Measurements from ENCODE around the gene BICDL2. TPM values are rescaled to one million over a fixed set of nuclear protein-coding genes. Genes with fewer than 3 reads are reported as not detected.

Gene BICDL2
- total RNA-seq, 1 donor from 2014 or later = not detected

DNA sequence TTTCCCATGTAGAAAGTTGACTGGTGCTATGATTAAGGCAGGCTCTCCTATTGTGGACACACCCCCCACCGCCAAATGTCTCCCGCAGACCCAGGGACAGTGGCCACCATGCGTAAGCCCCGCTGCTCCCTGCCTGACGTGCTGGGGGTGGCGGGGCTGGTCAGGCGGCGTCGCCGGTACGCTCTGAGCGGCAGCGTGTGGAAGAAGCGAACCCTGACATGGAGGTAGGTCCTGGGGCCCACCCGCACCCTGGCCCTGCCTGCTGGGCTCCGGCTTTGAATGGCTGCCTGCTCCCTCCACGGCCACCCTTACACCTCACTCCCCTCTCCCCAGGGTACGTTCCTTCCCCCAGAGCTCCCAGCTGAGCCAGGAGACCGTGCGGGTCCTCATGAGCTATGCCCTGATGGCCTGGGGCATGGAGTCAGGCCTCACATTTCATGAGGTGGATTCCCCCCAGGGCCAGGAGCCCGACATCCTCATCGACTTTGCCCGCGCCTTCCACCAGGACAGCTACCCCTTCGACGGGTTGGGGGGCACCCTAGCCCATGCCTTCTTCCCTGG is 13.3 kb upstream of the BICDL2 start:
- Histone ChIP-seq H3K27ac (no peak overlapping the region), H3K36me3 (no peaks in the 10 kb centered on the region), H3K4me3 (no peak overlapping the region), H3K4me1 (peaks cover 16 to 17% of the 10 kb centered on the region in 2 donors), H3K9me3 (no peaks in the 10 kb centered on the region), H3K27me3 (peaks cover 31% of the 10 kb centered on the region)
- intact Hi-C loops (cut with DNase I) = no loop called here
- DNase-seq (ENCODE audit: low spot score in 2 of 2) = no peak
- TF ChIP-seq, protein P1, sequence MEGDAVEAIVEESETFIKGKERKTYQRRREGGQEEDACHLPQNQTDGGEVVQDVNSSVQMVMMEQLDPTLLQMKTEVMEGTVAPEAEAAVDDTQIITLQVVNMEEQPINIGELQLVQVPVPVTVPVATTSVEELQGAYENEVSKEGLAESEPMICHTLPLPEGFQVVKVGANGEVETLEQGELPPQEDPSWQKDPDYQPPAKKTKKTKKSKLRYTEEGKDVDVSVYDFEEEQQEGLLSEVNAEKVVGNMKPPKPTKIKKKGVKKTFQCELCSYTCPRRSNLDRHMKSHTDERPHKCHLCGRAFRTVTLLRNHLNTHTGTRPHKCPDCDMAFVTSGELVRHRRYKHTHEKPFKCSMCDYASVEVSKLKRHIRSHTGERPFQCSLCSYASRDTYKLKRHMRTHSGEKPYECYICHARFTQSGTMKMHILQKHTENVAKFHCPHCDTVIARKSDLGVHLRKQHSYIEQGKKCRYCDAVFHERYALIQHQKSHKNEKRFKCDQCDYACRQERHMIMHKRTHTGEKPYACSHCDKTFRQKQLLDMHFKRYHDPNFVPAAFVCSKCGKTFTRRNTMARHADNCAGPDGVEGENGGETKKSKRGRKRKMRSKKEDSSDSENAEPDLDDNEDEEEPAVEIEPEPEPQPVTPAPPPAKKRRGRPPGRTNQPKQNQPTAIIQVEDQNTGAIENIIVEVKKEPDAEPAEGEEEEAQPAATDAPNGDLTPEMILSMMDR (IDR thresholded peaks at IDR 0.05) = no peak

DNA sequence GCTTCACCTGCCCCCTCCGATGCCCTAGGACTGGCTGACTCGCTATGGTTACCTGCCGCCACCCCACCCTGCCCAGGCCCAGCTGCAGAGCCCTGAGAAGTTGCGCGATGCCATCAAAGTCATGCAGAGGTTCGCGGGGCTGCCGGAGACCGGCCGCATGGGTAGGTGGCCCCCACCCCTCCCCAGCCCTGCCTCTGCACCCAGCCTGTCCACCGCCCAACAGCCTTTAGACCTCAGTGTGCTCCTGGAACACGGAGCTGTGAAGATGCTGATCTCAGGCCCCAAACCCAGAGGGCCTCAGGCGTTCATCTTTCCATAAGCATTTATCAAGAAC is 10.6 kb upstream of the BICDL2 start:
- Histone ChIP-seq H3K27ac (no peak overlapping the region), H3K4me1 (peaks cover 16 to 17% of the 10 kb centered on the region in 2 donors), H3K36me3 (no peaks in the 10 kb centered on the region), H3K4me3 (no peak overlapping the region), H3K27me3 (peaks cover 38% of the 10 kb centered on the region), H3K9me3 (no peaks in the 10 kb centered on the region)
- intact Hi-C loops (cut with DNase I) = no loop called here
- TF ChIP-seq, protein P1 (IDR thresholded peaks at IDR 0.05) = no peak
- no peak for DNase-seq (ENCODE audit: low spot score in 2 of 2)

DNA sequence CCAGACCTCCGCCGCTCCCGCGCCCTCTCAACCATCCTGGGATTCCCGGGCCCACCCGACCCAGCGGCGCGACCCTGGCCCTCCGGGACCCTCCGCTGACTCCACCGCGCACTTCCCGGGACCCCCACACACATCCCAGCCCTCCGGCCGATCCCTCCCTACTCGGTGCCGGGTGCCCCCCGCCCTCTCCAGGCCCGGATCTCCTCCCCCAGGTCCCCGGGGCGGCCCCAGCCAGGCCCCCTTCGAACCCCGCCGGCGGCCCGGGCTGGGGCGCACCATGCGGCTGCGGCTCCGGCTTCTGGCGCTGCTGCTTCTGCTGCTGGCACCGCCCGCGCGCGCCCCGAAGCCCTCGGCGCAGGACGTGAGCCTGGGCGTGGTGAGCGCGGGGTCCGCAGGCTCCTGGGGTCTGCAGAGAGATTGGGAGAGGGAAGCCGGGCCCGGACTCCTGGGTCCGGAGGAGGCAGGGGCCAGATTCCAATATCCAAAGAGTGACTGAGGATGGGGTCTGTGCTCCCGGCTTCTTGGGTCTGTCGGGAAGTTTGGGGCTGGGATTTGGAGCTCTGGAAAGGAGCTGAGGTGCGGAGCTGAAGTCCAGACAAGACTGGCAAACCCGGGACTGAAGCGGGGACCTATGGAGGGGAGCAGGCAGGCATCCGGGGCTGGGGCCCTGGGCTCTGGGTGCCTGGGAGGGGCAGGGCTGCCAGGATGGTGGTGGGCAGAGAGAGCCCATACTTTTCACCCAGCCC is 10.1 kb upstream of the BICDL2 start:
- Histone ChIP-seq H3K4me1 (peaks cover 16 to 17% of the 10 kb centered on the region in 2 donors), H3K9me3 (no peaks in the 10 kb centered on the region), H3K36me3 (no peaks in the 10 kb centered on the region), H3K27ac (no peak overlapping the region), H3K4me3 (peak overlapping the region; percentile 47 to 68), H3K27me3 (peaks cover 38% of the 10 kb centered on the region)
- DNase-seq (ENCODE audit: low spot score in 2 of 2) = no peak
- TF ChIP-seq, protein P1 (IDR thresholded peaks at IDR 0.05) = no peak
- intact Hi-C loops (cut with DNase I) = no loop called here

DNA sequence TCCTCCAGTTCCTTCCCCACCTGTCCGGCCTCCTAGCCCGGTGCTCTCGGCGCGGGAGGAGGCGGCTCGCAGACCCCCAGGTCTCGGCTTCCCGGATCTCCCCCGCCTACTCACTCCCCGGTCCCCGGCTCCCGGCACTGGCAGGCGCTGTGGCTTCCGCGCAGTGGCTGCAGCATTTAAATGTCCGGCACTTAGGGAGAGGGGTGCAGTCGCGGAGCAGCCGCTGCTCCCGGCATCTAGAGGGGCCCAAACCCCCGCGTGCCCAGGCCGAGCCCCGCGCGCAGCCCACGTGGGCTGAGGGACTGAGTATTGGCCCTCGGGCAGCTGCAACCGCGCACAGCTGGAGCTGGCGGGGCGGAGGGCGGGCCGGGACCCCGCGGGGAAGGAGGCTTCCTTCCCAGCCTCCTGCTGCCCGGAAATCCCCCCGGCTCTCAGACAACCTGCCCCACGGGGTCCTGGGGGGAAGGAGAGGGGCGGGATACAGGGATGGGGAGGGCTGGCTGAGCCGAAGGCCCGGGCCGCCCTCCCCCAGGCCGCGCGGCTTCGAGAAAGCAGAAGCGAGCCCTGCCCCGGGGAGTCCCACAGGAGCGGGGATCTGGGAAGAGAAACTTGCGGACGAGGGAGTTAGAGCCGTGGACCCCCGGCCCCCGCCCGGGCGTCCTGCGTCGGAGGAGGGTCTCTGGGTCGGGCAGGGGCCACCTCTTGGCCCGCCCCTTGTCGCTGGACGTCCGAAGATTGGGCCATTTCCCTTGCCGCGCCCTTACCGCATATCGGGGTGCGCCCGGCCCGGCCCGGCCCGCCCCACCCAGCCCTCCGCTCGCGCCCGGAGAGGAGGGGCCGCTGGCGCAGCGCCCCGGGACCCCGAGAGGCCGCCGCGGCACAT is 9.3 kb upstream of the BICDL2 start, which contains the start of gene MMP25:
Gene MMP25 (plus strand): TSS at position 804 of the 883 bp plus-strand sequence. CDS start 357 bp downstream, outside the sequence.
- Histone ChIP-seq H3K4me1 (peaks cover 16 to 17% of the 10 kb centered on the region in 2 donors), H3K27me3 (peaks cover 38% of the 10 kb centered on the region), H3K36me3 (no peaks in the 10 kb centered on the region), H3K9me3 (no peaks in the 10 kb centered on the region), H3K27ac (no peak within 1 kb of the TSS), H3K4me3 (peak within 1 kb of the TSS; percentile 47 to 68)
- TF ChIP-seq, protein P1 (IDR thresholded peaks at IDR 0.05) = no peak
- no peak for DNase-seq (ENCODE audit: low spot score in 2 of 2)
- intact Hi-C loops (cut with DNase I) = no loop called here

DNA sequence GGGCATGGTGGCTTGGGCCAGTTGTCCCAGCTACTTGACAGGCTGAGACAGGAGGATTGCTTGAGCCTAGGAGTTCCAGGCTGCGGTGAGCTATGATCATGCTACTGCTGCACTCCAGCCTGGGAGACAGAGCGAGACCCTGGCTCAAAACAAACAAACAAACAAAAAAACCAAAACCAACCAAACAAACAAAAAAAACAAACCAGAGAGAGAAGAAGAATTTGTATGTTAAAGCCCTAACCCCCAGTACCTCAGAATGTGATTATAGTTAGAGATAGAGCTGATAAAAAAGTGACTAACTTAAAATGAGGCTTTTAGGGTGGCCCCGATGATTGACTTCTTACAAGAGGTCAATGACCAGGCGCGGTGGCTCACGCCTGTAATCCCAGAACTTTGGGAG is 8.0 kb upstream of the BICDL2 start:
- TF ChIP-seq, protein P1 (IDR thresholded peaks at IDR 0.05) = no peak
- Histone ChIP-seq H3K27ac (no peak overlapping the region), H3K27me3 (peaks cover 38% of the 10 kb centered on the region), H3K36me3 (no peaks in the 10 kb centered on the region), H3K4me1 (peaks cover 16 to 17% of the 10 kb centered on the region in 2 donors), H3K4me3 (no peak overlapping the region), H3K9me3 (no peaks in the 10 kb centered on the region)
- no peak for DNase-seq (ENCODE audit: low spot score in 2 of 2)
- intact Hi-C loops (cut with DNase I) = no loop called here

Measured in ascending aorta (tissue), 2 donors.